CD4-positive, alpha-beta T cell treated with Interleukin-2 at 100 ng/mL for 4 hours (primary cell): ENCODE data around the gene SEMG2.

Source experiments
- DNase-seq: peaks from one replicate; pipeline ENCODE4 v3.0.0-alpha.2; 2020; ENCODE audit warnings: low spot score

Gene SEMG2

DNA sequence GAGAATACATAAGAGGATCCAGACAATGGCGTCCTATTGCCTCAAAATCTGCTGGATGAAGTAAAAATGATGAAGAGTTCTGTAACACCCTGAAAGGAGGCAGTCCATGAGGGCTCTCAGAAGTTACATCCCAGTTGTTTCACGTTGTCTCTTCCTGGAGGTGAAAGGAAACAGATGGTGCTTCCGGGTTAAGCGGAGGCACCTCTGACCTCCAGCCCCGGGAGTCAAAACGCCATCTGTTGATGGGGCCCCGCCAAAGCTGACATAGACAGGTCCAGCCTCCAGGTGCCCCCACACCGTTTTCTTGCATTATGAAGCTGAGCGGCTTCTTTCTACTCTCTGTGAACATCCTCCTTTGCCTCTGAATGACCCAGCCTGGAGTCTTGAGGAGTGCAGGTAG, 9.5 kb downstream of the SEMG2 start:
- DNase-seq, result no peak

GRCh38 chr20:45235995-45236394, 14.8 kb downstream of the SEMG2 start:
- no peak for DNase-seq

GRCh38 chr20:45238139-45238538, 17.0 kb downstream of the SEMG2 start:
- DNase-seq, result no peak

- no peak for DNase-seq
Measured at GRCh38 chr20:45246109-45246508, 24.9 kb downstream of the SEMG2 start.

DNA sequence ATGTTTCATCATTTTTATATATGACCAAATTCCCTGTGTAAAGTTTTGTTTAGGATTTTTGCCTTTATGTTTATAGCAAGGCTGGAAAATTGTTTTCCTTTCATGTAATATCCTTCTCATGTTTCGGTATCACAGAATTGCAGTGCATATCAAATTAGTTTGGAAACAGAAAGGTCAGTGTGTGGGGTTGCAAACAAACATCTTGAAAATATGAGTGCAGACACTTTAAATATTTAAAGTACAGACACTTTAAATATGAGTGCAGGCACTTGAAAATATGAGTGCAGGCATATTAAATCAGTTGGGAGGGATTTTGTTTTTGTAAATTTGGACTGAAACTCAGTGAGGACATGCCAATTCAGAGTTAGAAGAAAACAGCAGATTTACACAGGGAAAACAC, 26.7 kb downstream of the SEMG2 start:
- DNase-seq, result no peak

GRCh38 chr20:45248609-45249008, 27.4 kb downstream of the SEMG2 start:
- DNase-seq, result no peak

- no peak for DNase-seq
Measured at GRCh38 chr20:45251884-45252560, 30.8 kb downstream of the SEMG2 start.

DNA sequence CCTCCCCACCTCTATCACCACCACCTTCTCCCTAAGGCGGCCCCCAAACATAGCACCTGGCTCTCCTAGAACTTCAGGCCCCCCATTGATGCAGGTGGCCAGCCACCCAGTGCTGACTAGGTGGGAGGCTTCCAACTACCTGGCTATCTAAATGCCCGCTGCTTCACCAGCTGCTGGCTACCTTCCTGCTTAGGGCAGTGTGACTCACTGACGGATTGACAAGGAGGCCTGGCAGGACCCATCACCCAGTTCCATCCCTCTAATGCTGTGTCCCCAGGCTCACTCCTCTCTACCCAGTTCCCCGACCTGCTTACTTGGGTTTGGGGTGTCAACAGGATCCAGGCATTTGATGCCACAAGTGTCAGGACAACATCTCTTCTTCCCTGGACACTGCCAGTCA, 32.1 kb downstream of the SEMG2 start:
- DNase-seq, result no peak

DNA sequence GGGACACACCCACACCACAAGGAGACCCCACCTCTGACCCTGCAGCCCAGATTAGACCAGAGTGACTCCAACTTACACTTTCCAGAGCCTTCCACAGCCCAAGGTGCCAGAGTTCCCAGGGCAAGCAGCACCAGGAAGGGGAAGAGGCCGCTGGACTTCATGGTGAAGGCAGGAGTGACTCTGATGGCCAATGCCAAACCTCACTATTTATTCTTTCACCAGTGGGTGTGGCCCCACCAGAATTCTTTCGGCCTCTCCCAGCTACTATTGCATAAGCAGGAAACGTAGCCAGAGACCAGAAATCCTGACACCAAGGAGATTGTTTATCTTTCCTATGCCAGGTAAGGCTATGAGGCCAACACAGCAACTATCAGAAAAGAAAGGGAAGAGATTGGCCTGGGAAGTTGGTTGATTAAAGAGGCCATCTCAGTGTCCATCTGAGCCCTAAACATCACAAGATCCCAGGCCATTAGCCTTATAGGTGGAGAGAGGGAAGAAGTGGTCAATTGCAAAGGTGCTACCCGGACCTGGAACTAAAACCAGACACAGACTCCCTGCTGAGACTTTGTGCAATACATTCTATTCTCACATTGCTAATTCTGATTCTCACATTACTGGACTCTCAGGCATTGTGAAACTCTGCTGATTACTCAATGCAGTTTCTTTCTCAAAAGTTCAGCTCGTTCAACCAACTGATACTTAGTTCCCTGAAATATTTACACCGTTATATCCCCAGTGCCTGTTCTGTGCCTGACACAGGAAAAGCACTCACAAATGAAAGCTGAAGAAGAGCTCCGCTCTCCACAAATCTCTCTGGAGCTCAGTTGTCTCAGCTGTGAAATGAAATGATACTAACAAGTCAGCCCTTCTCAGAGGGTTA, 33.5 kb downstream of the SEMG2 start, which contains the start of gene SLPI:
TSS of gene SLPI (minus strand) at position 182 of the 880 bp plus-strand sequence. CDS start at position 161, 21 bp downstream.
- no peak for DNase-seq

DNA sequence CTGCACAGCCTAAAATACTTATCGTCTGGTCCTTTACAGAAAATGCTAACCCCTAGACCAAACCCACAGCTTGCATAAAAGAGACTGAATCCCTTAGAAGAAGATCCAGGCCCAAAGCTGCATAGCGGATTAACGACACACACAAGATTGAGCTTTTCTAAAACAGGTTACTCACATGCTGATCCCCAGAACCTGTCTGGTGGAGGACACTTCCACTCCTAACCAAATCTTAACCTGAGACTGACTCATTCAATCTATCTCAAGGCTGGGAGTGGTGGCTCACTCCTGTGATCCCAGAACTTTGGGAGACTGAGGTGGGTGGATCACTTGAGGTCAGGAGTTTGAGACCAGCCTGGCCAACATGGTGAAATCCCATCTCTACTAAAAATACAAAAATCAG, 36.0 kb downstream of the SEMG2 start:
- no peak for DNase-seq

GRCh38 chr20:45257711-45258110, 36.5 kb downstream of the SEMG2 start:
- no peak for DNase-seq

DNA sequence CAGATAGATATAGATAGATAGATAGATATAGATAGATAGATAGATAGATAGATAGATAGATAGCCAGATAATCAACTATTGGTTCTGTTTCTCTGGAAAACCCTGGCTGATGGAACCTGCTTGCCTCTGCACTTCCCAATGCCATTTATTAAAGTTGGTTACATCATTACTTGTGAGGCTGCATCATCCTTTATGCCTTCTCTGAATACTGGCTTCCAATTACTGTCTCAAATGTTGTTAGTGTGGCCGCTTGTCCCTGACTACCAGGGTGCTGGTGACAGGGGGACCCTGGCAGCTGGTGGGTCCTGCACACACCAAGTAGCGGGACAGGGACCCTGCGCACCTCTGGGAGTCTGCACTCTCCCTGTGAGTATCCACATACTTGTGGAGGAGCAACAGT, 37.1 kb downstream of the SEMG2 start:
- no peak for DNase-seq

GRCh38 chr20:45258664-45259063, 37.5 kb downstream of the SEMG2 start:
- no peak for DNase-seq

GRCh38 chr20:45263556-45264266, 42.5 kb downstream of the SEMG2 start:
- DNase-seq, result no peak

DNA sequence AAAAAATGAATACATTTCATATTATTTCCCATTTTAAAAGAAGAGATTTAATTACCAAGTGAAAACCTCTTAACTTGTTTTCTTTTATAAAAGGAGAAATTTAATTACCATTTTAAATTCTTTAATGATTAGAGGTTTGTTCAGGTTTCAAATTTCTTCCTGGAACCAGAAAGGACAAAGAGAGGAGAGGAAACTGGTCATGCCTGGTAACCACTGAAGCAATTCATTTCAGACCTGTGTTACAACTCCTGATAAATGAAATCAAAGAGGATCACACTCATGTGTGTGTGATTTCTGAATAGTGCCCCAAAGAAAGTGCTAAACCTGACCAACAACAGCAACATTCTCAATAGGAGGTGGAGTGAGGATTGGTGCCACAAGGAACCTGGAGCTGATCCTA, 45.8 kb downstream of the SEMG2 start:
- no peak for DNase-seq

- DNase-seq, result no peak
Measured at GRCh38 chr20:45268531-45268930, 47.4 kb downstream of the SEMG2 start.

GRCh38 chr20:45269056-45269455, 47.9 kb downstream of the SEMG2 start:
- no peak for DNase-seq

- DNase-seq, result no peak
Measured at GRCh38 chr20:45269754-45270270, 48.6 kb downstream of the SEMG2 start.
